Stomach (tissue), 9 donors: ENCODE results near the gene ARL15. TPM values are rescaled to one million over a fixed set of nuclear protein-coding genes. Genes with fewer than 3 reads are reported as not detected.

Source experiments
- DNase-seq, 2 donors: peaks; one replicate each; pipeline versions ENCODE4 v3.0.0 to v3.0.0-alpha.2; 2013 to 2019
- H3K27ac ChIP-seq, 5 donors: fragments of 200-600 bp in 4 of 5; sonication (generic) in 4 of 5; one replicate each; pipeline ENCODE4 v1.5.1; 2013 to 2019; ENCODE audit warnings: mild to moderate bottlenecking in 1 of 5, moderate library complexity in 1 of 5
- H3K27me3 ChIP-seq, 3 donors: fragments of 200-600 bp; sonication (generic); one replicate each; pipeline ENCODE4 v1.5.1; 2017 to 2019; ENCODE audit warnings: mixed run types in 1 of 3
- H3K36me3 ChIP-seq, 4 donors: fragments of 200-600 bp; sonication (generic); 1 replicate in 3 of 4; 2 replicates in 1 of 4; pipeline ENCODE4 v1.5.1; 2016 to 2019
- H3K4me1 ChIP-seq, 4 donors: fragments of 200-600 bp; sonication (generic); one replicate each; pipeline ENCODE4 v1.5.1; 2016 to 2019
- H3K4me3 ChIP-seq, 4 donors: fragments of 200-600 bp; sonication (generic) in 3 of 4; one replicate each; pipeline ENCODE4 v1.5.1; 2016 to 2019; ENCODE audit warnings: mild to moderate bottlenecking in 1 of 4
- H3K9me3 ChIP-seq, 4 donors: fragments of 200-600 bp; sonication (generic); one replicate each; pipeline ENCODE4 v1.5.1; 2016 to 2019
- EP300 ChIP-seq: sonication (generic); formaldehyde crosslinking; IDR thresholded peaks from one replicate; pipeline ENCODE4 v1.6.1; 2017; ENCODE audit warnings: antibody characterized with exemption
- POLR2A ChIP-seq, 4 donors: fragments of 450-650 bp; IDR thresholded peaks; one replicate each; pipeline ENCODE4 v1.6.1; 2016; ENCODE audit warnings: antibody characterized with exemption in 4 of 4, control low read depth in 2 of 4, mild to moderate bottlenecking in 1 of 4, moderate library complexity in 1 of 4
- POLR2AphosphoS5 ChIP-seq, 3 donors: sonication (generic); formaldehyde crosslinking; IDR thresholded peaks; one replicate each; pipeline ENCODE4 v1.6.1; 2016; ENCODE audit warnings: antibody characterized with exemption in 3 of 3
- WGBS, 5 donors: extraction: QIAGEN DNeasy Blood & Tissue Kit in 3 of 5; methylation state at CpG; one replicate each; pipeline versions ENCODE4 v1.1.5 to v1.1.7; 2013 to 2018; 5-methylcytosine and 5-hydroxymethylcytosine counted together
- intact Hi-C: fragments of 100-400 bp; cut with DNase I; formaldehyde crosslinking; loops from one replicate; pipeline ENCODE4 v1.15.1; 2023; ENCODE audit warnings: low total_unique reads
- polyA plus RNA-seq, 3 donors: library from polyadenylated mRNA; stranded (reverse); fragments of 200-250 nt; gene quantifications; one replicate each; pipeline ENCODE4 v1.2.3, GENCODE V29; 2013
- total RNA-seq, 5 donors: library from RNA; depleted of rRNA; stranded (reverse); fragments of >200 nt; gene quantifications; one replicate each; pipeline versions ENCODE4 v1.1.0 to v1.2.3, GENCODE V29; 2014 to 2016
- TF ChIP-seq, protein P1 (sequence below), 7 experiments: fragments of 450-650 bp in 4 of 7; fragments of 200-600 bp in 3 of 7; sonication (generic) in 3 of 7; IDR thresholded peaks; one replicate each; pipeline ENCODE4 v1.5.1; 2016 to 2019; ENCODE audit warnings: antibody characterized with exemption in 7 of 7, control low read depth in 2 of 7, mild to moderate bottlenecking in 1 of 7
- donor health status: healthy with polysubstance abuse.
- donor health status: Bipolar disorder and iron deficiency.
- donor health status: healthy.

The ARL15 gene
- total and polyA plus RNA-seq, 8 donors: 1.7 to 72.7 (median 12.6) TPM

DNA sequence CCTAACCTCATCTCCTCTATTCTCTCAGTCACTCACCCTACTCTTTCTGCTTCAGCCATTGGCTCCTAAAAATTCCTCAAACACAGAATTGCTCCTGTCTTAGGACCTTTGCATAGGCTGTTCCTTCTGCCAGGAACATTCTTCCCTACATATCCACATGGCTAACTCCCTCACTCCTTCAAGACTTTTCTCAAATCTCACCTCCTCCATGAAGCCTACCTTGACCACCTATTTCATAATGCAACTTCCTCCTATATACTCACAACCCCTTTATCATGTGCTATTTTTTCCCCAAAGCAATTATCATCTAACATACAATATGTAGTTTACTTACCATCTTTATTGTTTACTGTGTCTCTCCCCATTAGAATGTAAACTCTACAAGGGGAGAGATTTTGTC lies 45.8 kb downstream of the ARL15 start:
- intact Hi-C loops: no loop called here

DNA sequence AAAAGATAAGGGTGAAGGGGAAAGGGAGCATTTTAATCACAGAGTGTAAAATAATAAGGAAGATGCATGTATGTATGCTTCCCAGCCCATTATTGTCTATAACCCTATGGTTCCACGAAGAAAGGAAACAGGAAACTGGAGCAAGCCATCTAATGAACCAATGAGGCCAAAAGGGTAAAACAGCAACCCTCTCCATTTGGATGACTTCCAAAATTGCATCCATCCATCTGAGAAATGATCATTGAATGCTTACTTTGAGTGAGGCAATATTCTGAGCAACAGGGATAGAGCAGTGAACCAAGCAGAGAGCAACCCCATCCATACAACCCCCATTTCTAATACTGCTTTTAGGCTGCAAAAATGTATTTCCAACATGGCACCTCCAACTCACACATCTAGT lies 46.9 kb downstream of the ARL15 start:
- Histone ChIP-seq H3K9me3 (no peaks in the 10 kb centered on the region), H3K27me3 (no peaks in the 10 kb centered on the region), H3K36me3 (no peaks in the 10 kb centered on the region), H3K27ac (no peak overlapping the region), H3K4me1 (no peaks in the 10 kb centered on the region), H3K4me3 (no peak overlapping the region)
- TF ChIP-seq, protein P1, sequence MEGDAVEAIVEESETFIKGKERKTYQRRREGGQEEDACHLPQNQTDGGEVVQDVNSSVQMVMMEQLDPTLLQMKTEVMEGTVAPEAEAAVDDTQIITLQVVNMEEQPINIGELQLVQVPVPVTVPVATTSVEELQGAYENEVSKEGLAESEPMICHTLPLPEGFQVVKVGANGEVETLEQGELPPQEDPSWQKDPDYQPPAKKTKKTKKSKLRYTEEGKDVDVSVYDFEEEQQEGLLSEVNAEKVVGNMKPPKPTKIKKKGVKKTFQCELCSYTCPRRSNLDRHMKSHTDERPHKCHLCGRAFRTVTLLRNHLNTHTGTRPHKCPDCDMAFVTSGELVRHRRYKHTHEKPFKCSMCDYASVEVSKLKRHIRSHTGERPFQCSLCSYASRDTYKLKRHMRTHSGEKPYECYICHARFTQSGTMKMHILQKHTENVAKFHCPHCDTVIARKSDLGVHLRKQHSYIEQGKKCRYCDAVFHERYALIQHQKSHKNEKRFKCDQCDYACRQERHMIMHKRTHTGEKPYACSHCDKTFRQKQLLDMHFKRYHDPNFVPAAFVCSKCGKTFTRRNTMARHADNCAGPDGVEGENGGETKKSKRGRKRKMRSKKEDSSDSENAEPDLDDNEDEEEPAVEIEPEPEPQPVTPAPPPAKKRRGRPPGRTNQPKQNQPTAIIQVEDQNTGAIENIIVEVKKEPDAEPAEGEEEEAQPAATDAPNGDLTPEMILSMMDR (IDR thresholded peaks at IDR 0.05): no peak
- TF ChIP-seq EP300 (no peak), POLR2AphosphoS5 (IDR thresholded peaks at IDR 0.05) (no peak), POLR2A (IDR thresholded peaks at IDR 0.05) (no peak)
- WGBS, 5 donors: 52 to 78% (median 63%) methylated on average over 1 of the region's 1 CpG
- DNase-seq: no peak
- intact Hi-C loops: no loop called here

More for the DNA sequence above, 45.8 kb downstream of the ARL15 start:
- no peaks in the 10 kb centered on the region for H3K9me3 ChIP-seq
- no peak overlapping the region for H3K27ac ChIP-seq
- no peaks in the 10 kb centered on the region for H3K27me3 ChIP-seq
- H3K4me3 ChIP-seq: no peak overlapping the region
- H3K4me1 ChIP-seq: no peaks in the 10 kb centered on the region
- no peak for DNase-seq
- H3K36me3 ChIP-seq: no peaks in the 10 kb centered on the region
- TF ChIP-seq EP300 (no peak), POLR2A (IDR thresholded peaks at IDR 0.05) (no peak), POLR2AphosphoS5 (IDR thresholded peaks at IDR 0.05) (no peak)
- TF ChIP-seq, protein P1 (IDR thresholded peaks at IDR 0.05): no peak

GRCh38 chr5:54261596-54261995 lies 48.8 kb downstream of the ARL15 start:
- DNase-seq: no peak
- no peak overlapping the region for H3K4me3 ChIP-seq
- TF ChIP-seq POLR2A (IDR thresholded peaks at IDR 0.05) (no peak), EP300 (no peak), POLR2AphosphoS5 (IDR thresholded peaks at IDR 0.05) (no peak)
- TF ChIP-seq, protein P1 (IDR thresholded peaks at IDR 0.05): no peak
- H3K36me3 ChIP-seq: no peaks in the 10 kb centered on the region
- intact Hi-C loops: no loop called here
- H3K4me1 ChIP-seq: no peaks in the 10 kb centered on the region
- no peak overlapping the region for H3K27ac ChIP-seq
- H3K27me3 ChIP-seq: no peaks in the 10 kb centered on the region
- WGBS, 5 donors: 93 to 95% (median 94%) methylated on average over 3 of the region's 3 CpGs
- H3K9me3 ChIP-seq: no peaks in the 10 kb centered on the region

- no peak for DNase-seq
- WGBS, 5 donors: 92 to 97% (median 95%) methylated on average over 4 of the region's 4 CpGs
- H3K27me3 ChIP-seq: no peaks in the 10 kb centered on the region
- H3K36me3 ChIP-seq: no peaks in the 10 kb centered on the region
- H3K9me3 ChIP-seq: no peaks in the 10 kb centered on the region
- H3K4me1 ChIP-seq: peaks cover 0 to 4% (median under 1%) of the 10 kb centered on the region in 4 donors
- TF ChIP-seq POLR2AphosphoS5 (IDR thresholded peaks at IDR 0.05) (no peak), POLR2A (IDR thresholded peaks at IDR 0.05) (no peak), EP300 (no peak)
- TF ChIP-seq, protein P1 (IDR thresholded peaks at IDR 0.05): no peak
- H3K4me3 ChIP-seq: no peak overlapping the region
- intact Hi-C loops: loop anchor here (10.0 kb wide), 1 partner anchor 55 kb away; the partner anchor contains the start of gene ARL15
- H3K27ac ChIP-seq: no peak overlapping the region
Measured at GRCh38 chr5:54259981-54260380, 50.4 kb downstream of the ARL15 start.
